DOHH2 (cell line): ENCODE data around the gene RTTN.

Experiments used
- H3F3A ChIP-seq: fragments of 200-600 bp; sonication (generic), shearing (Covaris generic); 2 replicates; pipeline ENCODE4 v1.6.0; 2016; ENCODE audit warnings: antibody characterized with exemption, mild to moderate bottlenecking; ENCODE audit not compliant: control insufficient read depth, insufficient read depth
- H3K27ac ChIP-seq: fragments of 200-600 bp; sonication (generic); 2 replicates; pipeline ENCODE4 v1.5.1; 2014; ENCODE audit warnings: low read depth, mild to moderate bottlenecking, low read length, moderate library complexity
- H3K27me3 ChIP-seq: fragments of 200-600 bp; sonication (generic); 2 replicates; pipeline ENCODE4 v1.6.1; 2014; ENCODE audit warnings: mild to moderate bottlenecking, low read length, mixed read lengths; ENCODE audit not compliant: control insufficient read depth
- H3K36me3 ChIP-seq: fragments of 200-600 bp; sonication (generic); 2 replicates; pipeline ENCODE4 v1.6.1; 2014; ENCODE audit warnings: mild to moderate bottlenecking, low read length, moderate library complexity, mixed read lengths; ENCODE audit not compliant: control insufficient read depth
- H3K4me1 ChIP-seq: fragments of 200-600 bp; sonication (generic); 2 replicates; pipeline ENCODE4 v1.6.1; 2014; ENCODE audit warnings: mild to moderate bottlenecking, low read length, mixed read lengths; ENCODE audit not compliant: control insufficient read depth
- H3K4me2 ChIP-seq: fragments of 200-600 bp; sonication (generic); 2 replicates; pipeline ENCODE4 v1.6.0; 2014; ENCODE audit warnings: mild to moderate bottlenecking, low read length, moderate library complexity
- H3K4me3 ChIP-seq: fragments of 200-600 bp; sonication (generic); 2 replicates; pipeline ENCODE4 v1.5.1; 2014; ENCODE audit warnings: mild to moderate bottlenecking, low read length, mixed read lengths
- H3K79me2 ChIP-seq: fragments of 200-600 bp; sonication (generic); 2 replicates; pipeline ENCODE4 v1.6.1; 2014; ENCODE audit warnings: mild to moderate bottlenecking, low read length, mixed read lengths; ENCODE audit not compliant: control insufficient read depth
- H3K9me2 ChIP-seq: fragments of 200-600 bp; sonication (generic); replicated peaks from 2 replicates; pipeline ENCODE4 v1.6.1; 2014; ENCODE audit warnings: mild to moderate bottlenecking, low read length, mixed read lengths; ENCODE audit not compliant: control insufficient read depth
- H3K9me3 ChIP-seq: fragments of 200-600 bp; sonication (generic); 2 replicates; pipeline ENCODE4 v1.6.1; 2014; ENCODE audit warnings: antibody characterized with exemption, low read length, mixed read lengths; ENCODE audit not compliant: control insufficient read depth, insufficient read depth
- H4K20me1 ChIP-seq: fragments of 200-600 bp; sonication (generic); 2 replicates; pipeline ENCODE4 v1.6.0; 2014; ENCODE audit warnings: low read depth, mild to moderate bottlenecking, antibody characterized with exemption, low read length, moderate library complexity; ENCODE audit not compliant: control insufficient read depth, insufficient read depth
- EZH2phosphoT487 ChIP-seq: fragments of 200-600 bp; sonication (generic); IDR thresholded peaks from 2 replicates; pipeline ENCODE4 v1.6.1; 2017; ENCODE audit warnings: borderline replicate concordance, mild to moderate bottlenecking, antibody characterized with exemption, low read length, moderate library complexity, mixed read lengths
- TF ChIP-seq, protein P1 (sequence below): fragments of 200-600 bp; sonication (generic); IDR thresholded peaks from one replicate; pipeline ENCODE4 v1.5.1; 2014; ENCODE audit warnings: antibody characterized with exemption, mild to moderate bottlenecking, low read depth, low read length; ENCODE audit not compliant: poor library complexity, severe bottlenecking

RTTN gene

GRCh38 chr18:70158992-70159717 lies 46.3 kb downstream of the RTTN start:
- Histone ChIP-seq H3K9me3 (no peaks in the 10 kb centered on the region), H3K4me3 (no peak overlapping the region), H4K20me1 (no peaks in the 10 kb centered on the region), H3K27ac (no peak overlapping the region), H3K9me2 (no peaks in the 10 kb centered on the region), H3K4me2 (no peak overlapping the region), H3K4me1 (no peaks in the 10 kb centered on the region), H3K79me2 (peaks cover 11% of the 10 kb centered on the region; the same call in 1 of the 2 replicates), H3K27me3 (no peaks in the 10 kb centered on the region), H3K36me3 (peaks cover 73% of the 10 kb centered on the region), H3F3A (no peaks in the 10 kb centered on the region)
- TF ChIP-seq EZH2phosphoT487: no peak
- TF ChIP-seq, protein P1, sequence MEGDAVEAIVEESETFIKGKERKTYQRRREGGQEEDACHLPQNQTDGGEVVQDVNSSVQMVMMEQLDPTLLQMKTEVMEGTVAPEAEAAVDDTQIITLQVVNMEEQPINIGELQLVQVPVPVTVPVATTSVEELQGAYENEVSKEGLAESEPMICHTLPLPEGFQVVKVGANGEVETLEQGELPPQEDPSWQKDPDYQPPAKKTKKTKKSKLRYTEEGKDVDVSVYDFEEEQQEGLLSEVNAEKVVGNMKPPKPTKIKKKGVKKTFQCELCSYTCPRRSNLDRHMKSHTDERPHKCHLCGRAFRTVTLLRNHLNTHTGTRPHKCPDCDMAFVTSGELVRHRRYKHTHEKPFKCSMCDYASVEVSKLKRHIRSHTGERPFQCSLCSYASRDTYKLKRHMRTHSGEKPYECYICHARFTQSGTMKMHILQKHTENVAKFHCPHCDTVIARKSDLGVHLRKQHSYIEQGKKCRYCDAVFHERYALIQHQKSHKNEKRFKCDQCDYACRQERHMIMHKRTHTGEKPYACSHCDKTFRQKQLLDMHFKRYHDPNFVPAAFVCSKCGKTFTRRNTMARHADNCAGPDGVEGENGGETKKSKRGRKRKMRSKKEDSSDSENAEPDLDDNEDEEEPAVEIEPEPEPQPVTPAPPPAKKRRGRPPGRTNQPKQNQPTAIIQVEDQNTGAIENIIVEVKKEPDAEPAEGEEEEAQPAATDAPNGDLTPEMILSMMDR: no peak

- no peaks in the 10 kb centered on the region for H3K27me3 ChIP-seq
- peaks cover 60% of the 10 kb centered on the region for H3K36me3 ChIP-seq
- H3K27ac ChIP-seq: no peak overlapping the region
- no peaks in the 10 kb centered on the region for H3K9me2 ChIP-seq
- H3K79me2 ChIP-seq: peaks cover 11% of the 10 kb centered on the region; the same call in 1 of the 2 replicates
- H4K20me1 ChIP-seq: no peaks in the 10 kb centered on the region
- H3K4me1 ChIP-seq: no peaks in the 10 kb centered on the region
- TF ChIP-seq, protein P1: no peak
- TF ChIP-seq EZH2phosphoT487: no peak
- no peaks in the 10 kb centered on the region for H3F3A ChIP-seq
- no peaks in the 10 kb centered on the region for H3K9me3 ChIP-seq
- no peak overlapping the region for H3K4me2 ChIP-seq
- no peak overlapping the region for H3K4me3 ChIP-seq
Observed at GRCh38 chr18:70156886-70157285, 48.6 kb downstream of the RTTN start.

GRCh38 chr18:70154591-70155194 lies 50.8 kb downstream of the RTTN start:
- no peaks in the 10 kb centered on the region for H3K9me2 ChIP-seq
- no peaks in the 10 kb centered on the region for H4K20me1 ChIP-seq
- H3K27me3 ChIP-seq: no peaks in the 10 kb centered on the region
- TF ChIP-seq, protein P1: no peak
- no peak for TF ChIP-seq EZH2phosphoT487
- H3K4me2 ChIP-seq: no peak overlapping the region
- no peak overlapping the region for H3K4me3 ChIP-seq
- H3K27ac ChIP-seq: no peak overlapping the region
- no peaks in the 10 kb centered on the region for H3K9me3 ChIP-seq
- H3K79me2 ChIP-seq: peaks cover 11% of the 10 kb centered on the region; the same call in 1 of the 2 replicates
- H3F3A ChIP-seq: no peaks in the 10 kb centered on the region
- H3K36me3 ChIP-seq: peaks cover 49% of the 10 kb centered on the region
- H3K4me1 ChIP-seq: no peaks in the 10 kb centered on the region
